HepG2 (cell line): ENCODE results near the gene LENEP. TPM values are rescaled to one million over a fixed set of nuclear protein-coding genes. Genes with fewer than 3 reads are reported as not detected.

Source experiments
- FOXC1 ChIP-seq: sonication (generic); formaldehyde crosslinking; IDR thresholded peaks from 2 replicates; pipeline ENCODE4 v1.8.0; 2022; ENCODE audit warnings: mild to moderate bottlenecking, missing genetic modification reagents, borderline replicate concordance
- KLF11 ChIP-seq: IDR thresholded peaks from 2 replicates; pipeline ENCODE4 v1.6.1; 2016; ENCODE audit warnings: missing compliant biosample characterization
- MEIS1 ChIP-seq: sonication (generic); formaldehyde crosslinking; IDR thresholded peaks from 2 replicates; pipeline ENCODE4 v1.9.0; 2021; ENCODE audit warnings: mild to moderate bottlenecking, missing genetic modification reagents, moderate library complexity, borderline replicate concordance
- PHF21A ChIP-seq: sonication (generic); formaldehyde crosslinking; IDR thresholded peaks from 2 replicates; pipeline ENCODE4 v1.5.0; 2020; ENCODE audit warnings: mild to moderate bottlenecking, missing genetic modification reagents
- RCOR2 ChIP-seq: IDR thresholded peaks from 2 replicates; pipeline ENCODE4 v1.6.1; 2016; ENCODE audit warnings: missing biosample characterization, missing genetic modification reagents
- SIX4 ChIP-seq: sonication (generic); formaldehyde crosslinking; IDR thresholded peaks from 2 replicates; pipeline ENCODE4 v1.4.0; 2020; ENCODE audit warnings: missing genetic modification reagents
- TARDBP ChIP-seq: sonication (generic); formaldehyde crosslinking; IDR thresholded peaks from 2 replicates; pipeline ENCODE4 v1.8.0; 2022; ENCODE audit warnings: mild to moderate bottlenecking, missing genetic modification reagents
- TGIF2 ChIP-seq: IDR thresholded peaks from 2 replicates; pipeline ENCODE4 v1.6.1; 2016; ENCODE audit warnings: control low read depth, missing compliant biosample characterization
- YY1 ChIP-seq: IDR thresholded peaks from 2 replicates; pipeline ENCODE4 v1.6.1; 2011; ENCODE audit warnings: low read length, low read depth, moderate library complexity, mild to moderate bottlenecking; ENCODE audit not compliant: insufficient read depth, insufficient replicate concordance
- ZNF430 ChIP-seq: sonication (generic); formaldehyde crosslinking; IDR thresholded peaks from 2 replicates; pipeline ENCODE4 v1.9.0; 2021; ENCODE audit warnings: mild to moderate bottlenecking, missing genetic modification reagents
- ZNF616 ChIP-seq: sonication (generic); formaldehyde crosslinking; IDR thresholded peaks from 2 replicates; pipeline ENCODE4 v1.5.0; 2020; ENCODE audit warnings: low read depth, mild to moderate bottlenecking, missing genetic modification reagents
- ZNF678 ChIP-seq: sonication (generic); formaldehyde crosslinking; IDR thresholded peaks from 2 replicates; pipeline ENCODE4 v1.4.0; 2020; ENCODE audit warnings: mild to moderate bottlenecking, missing genetic modification reagents
- polyA plus RNA-seq, 8 experiments: library from polyadenylated mRNA; depleted of rRNA in 3 of 8; stranded (reverse) in 7 of 8; unstranded in 1 of 8; fragments of >200 nt; fragmentation: Illumina TruSeq in 4 of 8; extraction: Trizol in 4 of 8; gene quantifications; 2 replicates each; pipeline versions ENCODE4 v1.2.1 to v1.2.3, GENCODE V29; 2011 to 2016; ENCODE audit warnings: low read depth in 4 of 8, missing spikeins in 1 of 8, mixed read lengths in 1 of 8; ENCODE audit not compliant: insufficient read depth in 1 of 8
- total RNA-seq, 5 experiments: library from RNA; depleted of rRNA; stranded (reverse); fragments of >200 nt; fragmentation: Illumina TruSeq; extraction: Trizol; gene quantifications; 2 replicates each; pipeline ENCODE4 v1.2.3, GENCODE V29; 2016; ENCODE audit warnings: low read depth in 1 of 5
- TF ChIP-seq, protein P1 (sequence below): sonication (generic); formaldehyde crosslinking; IDR thresholded peaks from 2 replicates; pipeline ENCODE4 v1.9.0; 2021; ENCODE audit warnings: mild to moderate bottlenecking, missing genetic modification reagents
- TF ChIP-seq, protein P2 (sequence below): sonication (generic); formaldehyde crosslinking; IDR thresholded peaks from 2 replicates; pipeline ENCODE4 v1.9.0; 2021; ENCODE audit warnings: missing genetic modification reagents, borderline replicate concordance
- TF ChIP-seq, protein P3 (sequence below): IDR thresholded peaks from 2 replicates; pipeline ENCODE4 v1.6.1; 2016; ENCODE audit warnings: missing compliant biosample characterization, missing genetic modification reagents, borderline replicate concordance
- TF ChIP-seq, protein P4 (sequence below): sonication (generic); formaldehyde crosslinking; IDR thresholded peaks from 2 replicates; pipeline ENCODE4 v1.4.0; 2020; ENCODE audit warnings: missing genetic modification reagents, borderline replicate concordance

The LENEP gene
- total and polyA plus RNA-seq, 2 of the 13 experiments (the other 11 are each of a cell fraction or from before 2014, with no cell fraction given): 0.29 TPM; not detected in 1

DNA sequence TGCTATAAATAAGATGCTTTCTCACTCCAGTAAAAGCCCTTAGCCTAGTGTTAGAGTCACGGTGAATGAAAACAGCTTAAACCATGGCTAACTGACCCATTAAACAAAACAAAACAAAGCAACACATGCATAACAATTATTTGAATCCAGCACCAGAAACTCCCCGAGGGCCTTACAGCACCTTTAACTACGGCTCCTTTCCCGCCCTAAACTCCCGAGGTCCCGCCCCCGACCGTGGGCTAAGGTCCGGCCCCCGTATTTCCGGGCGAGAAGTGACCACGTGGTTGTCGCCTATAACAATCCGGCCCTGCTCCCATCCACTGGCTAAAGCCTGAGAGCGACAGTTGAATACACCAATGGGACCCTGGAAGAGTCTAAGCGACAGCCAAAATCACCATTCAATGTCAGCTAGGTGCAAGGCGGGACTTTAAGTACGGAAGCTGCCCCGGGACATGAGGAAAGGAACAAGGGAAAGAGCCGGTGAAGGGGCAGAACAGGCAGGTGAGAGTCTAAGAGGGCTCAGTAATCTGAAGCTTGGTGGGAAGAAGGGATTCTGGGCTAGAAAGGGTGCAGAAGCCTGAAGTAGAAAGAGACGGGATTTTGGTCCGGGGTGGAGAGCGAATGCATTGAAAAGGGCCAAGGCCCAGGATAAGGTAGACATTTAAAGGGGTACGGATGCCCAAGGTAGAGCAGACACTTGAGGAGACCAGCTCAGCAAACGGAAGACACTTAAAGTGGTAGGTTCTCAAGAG lies 10.3 kb upstream of the LENEP start, which contains the start of gene FLAD1 (continued):
- TF ChIP-seq, protein P1, sequence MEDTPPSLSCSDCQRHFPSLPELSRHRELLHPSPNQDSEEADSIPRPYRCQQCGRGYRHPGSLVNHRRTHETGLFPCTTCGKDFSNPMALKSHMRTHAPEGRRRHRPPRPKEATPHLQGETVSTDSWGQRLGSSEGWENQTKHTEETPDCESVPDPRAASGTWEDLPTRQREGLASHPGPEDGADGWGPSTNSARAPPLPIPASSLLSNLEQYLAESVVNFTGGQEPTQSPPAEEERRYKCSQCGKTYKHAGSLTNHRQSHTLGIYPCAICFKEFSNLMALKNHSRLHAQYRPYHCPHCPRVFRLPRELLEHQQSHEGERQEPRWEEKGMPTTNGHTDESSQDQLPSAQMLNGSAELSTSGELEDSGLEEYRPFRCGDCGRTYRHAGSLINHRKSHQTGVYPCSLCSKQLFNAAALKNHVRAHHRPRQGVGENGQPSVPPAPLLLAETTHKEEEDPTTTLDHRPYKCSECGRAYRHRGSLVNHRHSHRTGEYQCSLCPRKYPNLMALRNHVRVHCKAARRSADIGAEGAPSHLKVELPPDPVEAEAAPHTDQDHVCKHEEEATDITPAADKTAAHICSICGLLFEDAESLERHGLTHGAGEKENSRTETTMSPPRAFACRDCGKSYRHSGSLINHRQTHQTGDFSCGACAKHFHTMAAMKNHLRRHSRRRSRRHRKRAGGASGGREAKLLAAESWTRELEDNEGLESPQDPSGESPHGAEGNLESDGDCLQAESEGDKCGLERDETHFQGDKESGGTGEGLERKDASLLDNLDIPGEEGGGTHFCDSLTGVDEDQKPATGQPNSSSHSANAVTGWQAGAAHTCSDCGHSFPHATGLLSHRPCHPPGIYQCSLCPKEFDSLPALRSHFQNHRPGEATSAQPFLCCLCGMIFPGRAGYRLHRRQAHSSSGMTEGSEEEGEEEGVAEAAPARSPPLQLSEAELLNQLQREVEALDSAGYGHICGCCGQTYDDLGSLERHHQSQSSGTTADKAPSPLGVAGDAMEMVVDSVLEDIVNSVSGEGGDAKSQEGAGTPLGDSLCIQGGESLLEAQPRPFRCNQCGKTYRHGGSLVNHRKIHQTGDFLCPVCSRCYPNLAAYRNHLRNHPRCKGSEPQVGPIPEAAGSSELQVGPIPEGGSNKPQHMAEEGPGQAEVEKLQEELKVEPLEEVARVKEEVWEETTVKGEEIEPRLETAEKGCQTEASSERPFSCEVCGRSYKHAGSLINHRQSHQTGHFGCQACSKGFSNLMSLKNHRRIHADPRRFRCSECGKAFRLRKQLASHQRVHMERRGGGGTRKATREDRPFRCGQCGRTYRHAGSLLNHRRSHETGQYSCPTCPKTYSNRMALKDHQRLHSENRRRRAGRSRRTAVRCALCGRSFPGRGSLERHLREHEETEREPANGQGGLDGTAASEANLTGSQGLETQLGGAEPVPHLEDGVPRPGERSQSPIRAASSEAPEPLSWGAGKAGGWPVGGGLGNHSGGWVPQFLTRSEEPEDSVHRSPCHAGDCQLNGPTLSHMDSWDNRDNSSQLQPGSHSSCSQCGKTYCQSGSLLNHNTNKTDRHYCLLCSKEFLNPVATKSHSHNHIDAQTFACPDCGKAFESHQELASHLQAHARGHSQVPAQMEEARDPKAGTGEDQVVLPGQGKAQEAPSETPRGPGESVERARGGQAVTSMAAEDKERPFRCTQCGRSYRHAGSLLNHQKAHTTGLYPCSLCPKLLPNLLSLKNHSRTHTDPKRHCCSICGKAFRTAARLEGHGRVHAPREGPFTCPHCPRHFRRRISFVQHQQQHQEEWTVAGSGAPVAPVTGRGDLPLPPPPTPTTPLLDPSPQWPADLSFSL (CRISPR knock-in tag): no peak
- TF ChIP-seq, protein P2, sequence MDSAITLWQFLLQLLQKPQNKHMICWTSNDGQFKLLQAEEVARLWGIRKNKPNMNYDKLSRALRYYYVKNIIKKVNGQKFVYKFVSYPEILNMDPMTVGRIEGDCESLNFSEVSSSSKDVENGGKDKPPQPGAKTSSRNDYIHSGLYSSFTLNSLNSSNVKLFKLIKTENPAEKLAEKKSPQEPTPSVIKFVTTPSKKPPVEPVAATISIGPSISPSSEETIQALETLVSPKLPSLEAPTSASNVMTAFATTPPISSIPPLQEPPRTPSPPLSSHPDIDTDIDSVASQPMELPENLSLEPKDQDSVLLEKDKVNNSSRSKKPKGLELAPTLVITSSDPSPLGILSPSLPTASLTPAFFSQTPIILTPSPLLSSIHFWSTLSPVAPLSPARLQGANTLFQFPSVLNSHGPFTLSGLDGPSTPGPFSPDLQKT (CRISPR knock-in tag): no peak
- TF ChIP-seq ZNF678 (CRISPR knock-in tag) (no peak), KLF11 (CRISPR knock-in tag) (peak; percentile 69; the same call in 1 of the 2 replicates), ZNF430 (0 out of 2 replicates have a peak, but pooled peaks have one; percentile 20), RCOR2 (CRISPR knock-in tag) (no peak), SIX4 (CRISPR knock-in tag) (no peak), MEIS1 (no peak), TARDBP (CRISPR knock-in tag) (peak; percentile 90), YY1 (no peak), ZNF616 (CRISPR knock-in tag) (no peak), TGIF2 (CRISPR knock-in tag) (peak; percentile 85), PHF21A (CRISPR knock-in tag) (peak; percentile 71), FOXC1 (CRISPR knock-in tag) (no peak)
- TF ChIP-seq, protein P3, sequence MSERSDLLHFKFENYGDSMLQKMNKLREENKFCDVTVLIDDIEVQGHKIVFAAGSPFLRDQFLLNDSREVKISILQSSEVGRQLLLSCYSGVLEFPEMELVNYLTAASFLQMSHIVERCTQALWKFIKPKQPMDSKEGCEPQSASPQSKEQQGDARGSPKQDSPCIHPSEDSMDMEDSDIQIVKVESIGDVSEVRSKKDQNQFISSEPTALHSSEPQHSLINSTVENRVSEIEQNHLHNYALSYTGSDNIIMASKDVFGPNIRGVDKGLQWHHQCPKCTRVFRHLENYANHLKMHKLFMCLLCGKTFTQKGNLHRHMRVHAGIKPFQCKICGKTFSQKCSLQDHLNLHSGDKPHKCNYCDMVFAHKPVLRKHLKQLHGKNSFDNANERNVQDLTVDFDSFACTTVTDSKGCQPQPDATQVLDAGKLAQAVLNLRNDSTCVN (CRISPR knock-in tag): peak; percentile 54; the same call in 1 of the 2 replicates
- TF ChIP-seq, protein P4, sequence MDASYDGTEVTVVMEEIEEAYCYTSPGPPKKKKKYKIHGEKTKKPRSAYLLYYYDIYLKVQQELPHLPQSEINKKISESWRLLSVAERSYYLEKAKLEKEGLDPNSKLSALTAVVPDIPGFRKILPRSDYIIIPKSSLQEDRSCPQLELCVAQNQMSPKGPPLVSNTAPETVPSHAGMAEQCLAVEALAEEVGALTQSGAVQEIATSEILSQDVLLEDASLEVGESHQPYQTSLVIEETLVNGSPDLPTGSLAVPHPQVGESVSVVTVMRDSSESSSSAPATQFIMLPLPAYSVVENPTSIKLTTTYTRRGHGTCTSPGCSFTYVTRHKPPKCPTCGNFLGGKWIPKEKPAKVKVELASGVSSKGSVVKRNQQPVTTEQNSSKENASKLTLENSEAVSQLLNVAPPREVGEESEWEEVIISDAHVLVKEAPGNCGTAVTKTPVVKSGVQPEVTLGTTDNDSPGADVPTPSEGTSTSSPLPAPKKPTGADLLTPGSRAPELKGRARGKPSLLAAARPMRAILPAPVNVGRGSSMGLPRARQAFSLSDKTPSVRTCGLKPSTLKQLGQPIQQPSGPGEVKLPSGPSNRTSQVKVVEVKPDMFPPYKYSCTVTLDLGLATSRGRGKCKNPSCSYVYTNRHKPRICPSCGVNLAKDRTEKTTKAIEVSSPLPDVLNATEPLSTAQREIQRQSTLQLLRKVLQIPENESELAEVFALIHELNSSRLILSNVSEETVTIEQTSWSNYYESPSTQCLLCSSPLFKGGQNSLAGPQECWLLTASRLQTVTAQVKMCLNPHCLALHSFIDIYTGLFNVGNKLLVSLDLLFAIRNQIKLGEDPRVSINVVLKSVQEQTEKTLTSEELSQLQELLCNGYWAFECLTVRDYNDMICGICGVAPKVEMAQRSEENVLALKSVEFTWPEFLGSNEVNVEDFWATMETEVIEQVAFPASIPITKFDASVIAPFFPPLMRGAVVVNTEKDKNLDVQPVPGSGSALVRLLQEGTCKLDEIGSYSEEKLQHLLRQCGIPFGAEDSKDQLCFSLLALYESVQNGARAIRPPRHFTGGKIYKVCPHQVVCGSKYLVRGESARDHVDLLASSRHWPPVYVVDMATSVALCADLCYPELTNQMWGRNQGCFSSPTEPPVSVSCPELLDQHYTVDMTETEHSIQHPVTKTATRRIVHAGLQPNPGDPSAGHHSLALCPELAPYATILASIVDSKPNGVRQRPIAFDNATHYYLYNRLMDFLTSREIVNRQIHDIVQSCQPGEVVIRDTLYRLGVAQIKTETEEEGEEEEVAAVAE (CRISPR knock-in tag): peak; percentile 44; the same call in 1 of the 2 replicates
